HEK293 (cell line): ENCODE results near the gene DNAI1.

Experiments used
- CTCF ChIA-PET: fragments of 350-600 bp; formaldehyde crosslinking; extraction: SDS; loops from one replicate; lab custom pipeline; 2021; ENCODE audit warnings: antibody characterized with exemption; lab: Yijun Ruan, JAX
- POLR2A ChIA-PET: fragments of 300-600 bp; formaldehyde crosslinking; extraction: SDS; loops from one replicate; lab custom pipeline; 2020; ENCODE audit warnings: antibody characterized with exemption, inconsistent platforms; lab: Yijun Ruan, JAX
- H3K27ac ChIP-seq: fragments of 200-500 bp; sonication (Bioruptor generic); 2 replicates; pipeline ENCODE4 v1.5.1; 2014; ENCODE audit warnings: low read depth, low read length, control low read depth, inconsistent platforms; ENCODE audit errors: extremely low read depth
- H3K36me3 ChIP-seq, 2 experiments: fragments of 200-500 bp in 1 of 2; sonication (Bioruptor generic) in 1 of 2; 1 replicate in 1 of 2; 2 replicates in 1 of 2; pipeline ENCODE4 v1.5.1; 2014 to 2017; ENCODE audit warnings: inconsistent platforms in 2 of 2, low read length in 2 of 2; ENCODE audit not compliant: control insufficient read depth in 2 of 2, insufficient read depth in 1 of 2
- H3K4me1 ChIP-seq: fragments of 200-500 bp; sonication (Bioruptor generic); 2 replicates; pipeline ENCODE4 v1.5.1; 2014; ENCODE audit warnings: mild to moderate bottlenecking, low read length, inconsistent platforms; ENCODE audit not compliant: control insufficient read depth, insufficient read depth
- H3K4me3 ChIP-seq: 2 replicates; pipeline ENCODE4 v1.5.1; 2011; ENCODE audit warnings: low read depth, mild to moderate bottlenecking, control low read depth, low read length, moderate library complexity
- H3K9me3 ChIP-seq: fragments of 200-500 bp; sonication (Bioruptor generic); 2 replicates; pipeline ENCODE4 v1.5.1; 2014; ENCODE audit warnings: low read depth, low read length, inconsistent platforms; ENCODE audit not compliant: control insufficient read depth, insufficient read depth
- HOXD13 ChIP-seq: sonication (generic); formaldehyde crosslinking; IDR thresholded peaks from 2 replicates; pipeline ENCODE4 v1.8.0; 2022; ENCODE audit warnings: missing genetic modification reagents, borderline replicate concordance
- ZBTB21 ChIP-seq: fragments of 450-650 bp; formaldehyde crosslinking; IDR thresholded peaks from 2 replicates; pipeline ENCODE4 v1.5.1; 2017; ENCODE audit warnings: missing biosample characterization, missing genetic modification characterization
- ZEB2 ChIP-seq: fragments of 450-650 bp; formaldehyde crosslinking; IDR thresholded peaks from 2 replicates; pipeline ENCODE4 v1.5.1; 2016; ENCODE audit warnings: missing biosample characterization, missing genetic modification characterization
- ZFP3 ChIP-seq: fragments of 450-650 bp; formaldehyde crosslinking; IDR thresholded peaks from 2 replicates; pipeline ENCODE4 v1.5.1; 2016; ENCODE audit warnings: low read depth, missing biosample characterization, missing genetic modification characterization
- ZNF174 ChIP-seq: fragments of 450-650 bp; formaldehyde crosslinking; IDR thresholded peaks from 2 replicates; pipeline ENCODE4 v1.5.0; 2017; ENCODE audit warnings: missing biosample characterization, mild to moderate bottlenecking, missing genetic modification characterization
- ZNF214 ChIP-seq: fragments of 450-650 bp; formaldehyde crosslinking; IDR thresholded peaks from 2 replicates; pipeline ENCODE4 v1.5.1; 2017; ENCODE audit warnings: missing biosample characterization, mild to moderate bottlenecking, missing genetic modification characterization, borderline replicate concordance
- ZNF510 ChIP-seq: fragments of 450-650 bp; formaldehyde crosslinking; IDR thresholded peaks from 2 replicates; pipeline ENCODE4 v1.5.1; 2018; ENCODE audit warnings: mild to moderate bottlenecking, missing genetic modification characterization, missing biosample characterization; ENCODE audit not compliant: insufficient replicate concordance
- ZNF514 ChIP-seq: fragments of 450-650 bp; formaldehyde crosslinking; IDR thresholded peaks from 2 replicates; pipeline ENCODE4 v1.5.1; 2016; ENCODE audit warnings: missing biosample characterization, missing genetic modification characterization
- ZNF529 ChIP-seq: fragments of 450-650 bp; formaldehyde crosslinking; IDR thresholded peaks from 2 replicates; pipeline ENCODE4 v1.5.1; 2017; ENCODE audit warnings: missing genetic modification characterization, missing biosample characterization; ENCODE audit not compliant: insufficient replicate concordance
- ZNF544 ChIP-seq: fragments of 450-650 bp; formaldehyde crosslinking; IDR thresholded peaks from 2 replicates; pipeline ENCODE4 v1.5.0; 2017; ENCODE audit warnings: missing biosample characterization, missing genetic modification characterization
- ZNF621 ChIP-seq: fragments of 450-650 bp; formaldehyde crosslinking; IDR thresholded peaks from 2 replicates; pipeline ENCODE4 v1.5.1; 2017; ENCODE audit warnings: missing biosample characterization, missing genetic modification characterization
- ZNF830 ChIP-seq: fragments of 450-650 bp; IDR thresholded peaks from 2 replicates; pipeline ENCODE4 v1.5.0; 2018; ENCODE audit warnings: missing biosample characterization, missing genetic modification characterization, low read depth, mild to moderate bottlenecking, moderate library complexity
- ZXDB ChIP-seq: fragments of 450-650 bp; formaldehyde crosslinking; IDR thresholded peaks from 2 replicates; pipeline ENCODE4 v1.5.1; 2016; ENCODE audit warnings: missing biosample characterization, missing genetic modification characterization
- TF ChIP-seq, protein P1 (sequence below): fragments of 450-650 bp; formaldehyde crosslinking; IDR thresholded peaks from 2 replicates; pipeline ENCODE4 v1.5.1; 2016; ENCODE audit warnings: missing biosample characterization, missing genetic modification characterization
- TF ChIP-seq, protein P2 (sequence below): fragments of 450-650 bp; formaldehyde crosslinking; IDR thresholded peaks from 2 replicates; pipeline ENCODE4 v1.5.1; 2016; ENCODE audit warnings: missing biosample characterization, missing genetic modification characterization
- TF ChIP-seq, protein P3 (sequence below): fragments of 450-650 bp; formaldehyde crosslinking; IDR thresholded peaks from 2 replicates; pipeline ENCODE4 v1.5.1; 2016; ENCODE audit warnings: missing biosample characterization, missing genetic modification characterization
- TF ChIP-seq, protein P4 (sequence below): fragments of 450-650 bp; formaldehyde crosslinking; IDR thresholded peaks from 2 replicates; pipeline ENCODE4 v1.5.1; 2016; ENCODE audit warnings: missing biosample characterization, missing genetic modification characterization

Gene DNAI1

DNA sequence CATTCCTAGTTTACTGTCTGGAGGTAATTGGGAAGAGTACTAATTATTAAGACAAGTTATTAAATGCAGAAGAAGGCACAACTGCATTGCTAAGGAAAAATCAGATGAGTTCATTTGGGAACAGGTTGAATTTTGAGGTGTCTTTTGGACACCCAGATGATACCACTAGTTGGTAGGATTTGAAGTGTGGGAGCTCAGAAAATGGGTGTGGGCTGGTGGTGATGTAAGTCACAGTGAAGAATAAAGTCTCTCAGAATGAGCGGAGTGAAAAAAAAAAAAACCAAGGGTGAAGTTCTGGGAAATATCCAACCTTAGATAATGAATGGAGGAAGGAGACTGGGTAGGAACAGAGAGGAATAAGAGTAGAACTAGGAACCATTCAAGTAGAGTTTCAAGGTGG lies 46.3 kb upstream of the DNAI1 start:
- Histone ChIP-seq H3K4me1 (no peaks in the 10 kb centered on the region), H3K9me3 (no peaks in the 10 kb centered on the region), H3K4me3 (no peak overlapping the region), H3K36me3 (no peaks in the 10 kb centered on the region; a peak in 1 of 3 replicates), H3K27ac (no peak overlapping the region)
- CTCF ChIA-PET: interaction anchor here (0.7 to 6.2 kb wide), 4 partner anchors 8 to 193 kb away, joined by 4 to 57 read pairs (median 5); no protein-coding TSS in a partner anchor
- no peak for TF ChIP-seq HOXD13 (CRISPR knock-in tag)
- POLR2A ChIA-PET: no interaction called here

DNA sequence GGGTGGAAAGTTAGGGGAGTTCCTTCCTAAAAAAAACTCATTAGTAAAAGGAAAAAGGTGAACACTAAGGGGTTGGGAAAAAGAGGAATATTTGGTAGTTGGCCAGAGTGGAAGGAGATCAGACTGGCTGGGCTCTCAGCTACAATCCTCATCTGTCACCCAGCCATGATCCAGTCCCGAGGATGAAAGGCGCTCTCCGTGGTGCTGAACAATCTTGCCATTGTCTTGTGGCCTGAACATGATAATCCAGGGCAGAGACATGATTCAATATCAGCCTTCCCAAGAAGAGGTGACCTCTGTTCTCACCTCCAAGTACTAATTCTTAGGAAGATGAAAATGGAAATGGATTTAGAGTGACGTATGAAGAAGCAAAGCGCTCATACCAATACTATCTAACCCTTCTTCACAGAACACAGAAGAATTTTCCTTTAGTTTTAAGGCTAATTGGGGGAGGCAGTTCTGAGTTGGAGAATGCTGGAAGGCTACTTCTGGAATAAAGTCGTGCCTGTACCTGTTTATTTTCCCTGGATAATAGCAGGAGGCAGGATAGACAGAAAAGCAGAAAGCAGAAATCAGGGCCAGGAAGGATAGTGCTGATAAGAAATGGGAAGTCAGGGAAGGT lies 45.3 kb upstream of the DNAI1 start:
- CTCF ChIA-PET: interaction anchor here (0.5 to 6.2 kb wide), 6 partner anchors 9 to 192 kb away, joined by 3 to 57 read pairs (median 4); no protein-coding TSS in a partner anchor

DNA sequence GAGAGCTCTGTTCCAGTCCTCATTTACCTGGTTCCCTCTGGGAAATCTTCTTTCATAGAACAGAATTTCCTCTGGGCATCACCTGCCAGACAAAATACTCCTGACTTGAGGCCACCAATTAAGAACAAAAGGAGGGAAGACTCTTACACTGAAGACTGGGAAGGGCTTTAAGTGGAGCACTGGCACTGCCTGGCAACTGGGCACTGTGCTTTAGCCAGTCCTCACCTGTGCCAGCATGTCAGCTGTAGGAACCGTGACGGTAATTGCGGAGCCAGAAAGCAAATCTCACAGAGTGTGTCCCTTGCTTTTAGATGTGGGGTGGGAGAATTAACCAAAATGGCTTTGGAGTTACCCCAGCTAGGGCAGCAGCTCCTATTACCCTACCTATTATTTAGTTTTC lies 40.9 kb upstream of the DNAI1 start:
- Histone ChIP-seq H3K36me3 (no peaks in the 10 kb centered on the region; a peak in 1 of 3 replicates), H3K4me3 (no peak overlapping the region), H3K9me3 (no peaks in the 10 kb centered on the region), H3K27ac (no peak overlapping the region), H3K4me1 (no peaks in the 10 kb centered on the region)
- ChIA-PET CTCF (interaction anchor here (0.7 to 6.2 kb wide), 5 partner anchors 11 to 262 kb away, joined by 3 to 57 read pairs (median 4); no protein-coding TSS in a partner anchor), POLR2A (no interaction called here)
- TF ChIP-seq, protein P1, sequence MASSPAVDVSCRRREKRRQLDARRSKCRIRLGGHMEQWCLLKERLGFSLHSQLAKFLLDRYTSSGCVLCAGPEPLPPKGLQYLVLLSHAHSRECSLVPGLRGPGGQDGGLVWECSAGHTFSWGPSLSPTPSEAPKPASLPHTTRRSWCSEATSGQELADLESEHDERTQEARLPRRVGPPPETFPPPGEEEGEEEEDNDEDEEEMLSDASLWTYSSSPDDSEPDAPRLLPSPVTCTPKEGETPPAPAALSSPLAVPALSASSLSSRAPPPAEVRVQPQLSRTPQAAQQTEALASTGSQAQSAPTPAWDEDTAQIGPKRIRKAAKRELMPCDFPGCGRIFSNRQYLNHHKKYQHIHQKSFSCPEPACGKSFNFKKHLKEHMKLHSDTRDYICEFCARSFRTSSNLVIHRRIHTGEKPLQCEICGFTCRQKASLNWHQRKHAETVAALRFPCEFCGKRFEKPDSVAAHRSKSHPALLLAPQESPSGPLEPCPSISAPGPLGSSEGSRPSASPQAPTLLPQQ (tag by site-specific recombination): no peak
- TF ChIP-seq ZNF621 (tag by site-specific recombination) (no peak), ZNF529 (tag by site-specific recombination) (no peak), ZFP3 (tag by site-specific recombination) (no peak), ZNF214 (tag by site-specific recombination) (no peak), ZBTB21 (tag by site-specific recombination) (no peak), ZEB2 (tag by site-specific recombination) (no peak), ZNF830 (tag by site-specific recombination) (no peak), ZNF514 (tag by site-specific recombination) (no peak), ZNF174 (no peak), ZNF544 (tag by site-specific recombination) (no peak), ZNF510 (no peak), ZXDB (no peak)
- TF ChIP-seq, protein P2, sequence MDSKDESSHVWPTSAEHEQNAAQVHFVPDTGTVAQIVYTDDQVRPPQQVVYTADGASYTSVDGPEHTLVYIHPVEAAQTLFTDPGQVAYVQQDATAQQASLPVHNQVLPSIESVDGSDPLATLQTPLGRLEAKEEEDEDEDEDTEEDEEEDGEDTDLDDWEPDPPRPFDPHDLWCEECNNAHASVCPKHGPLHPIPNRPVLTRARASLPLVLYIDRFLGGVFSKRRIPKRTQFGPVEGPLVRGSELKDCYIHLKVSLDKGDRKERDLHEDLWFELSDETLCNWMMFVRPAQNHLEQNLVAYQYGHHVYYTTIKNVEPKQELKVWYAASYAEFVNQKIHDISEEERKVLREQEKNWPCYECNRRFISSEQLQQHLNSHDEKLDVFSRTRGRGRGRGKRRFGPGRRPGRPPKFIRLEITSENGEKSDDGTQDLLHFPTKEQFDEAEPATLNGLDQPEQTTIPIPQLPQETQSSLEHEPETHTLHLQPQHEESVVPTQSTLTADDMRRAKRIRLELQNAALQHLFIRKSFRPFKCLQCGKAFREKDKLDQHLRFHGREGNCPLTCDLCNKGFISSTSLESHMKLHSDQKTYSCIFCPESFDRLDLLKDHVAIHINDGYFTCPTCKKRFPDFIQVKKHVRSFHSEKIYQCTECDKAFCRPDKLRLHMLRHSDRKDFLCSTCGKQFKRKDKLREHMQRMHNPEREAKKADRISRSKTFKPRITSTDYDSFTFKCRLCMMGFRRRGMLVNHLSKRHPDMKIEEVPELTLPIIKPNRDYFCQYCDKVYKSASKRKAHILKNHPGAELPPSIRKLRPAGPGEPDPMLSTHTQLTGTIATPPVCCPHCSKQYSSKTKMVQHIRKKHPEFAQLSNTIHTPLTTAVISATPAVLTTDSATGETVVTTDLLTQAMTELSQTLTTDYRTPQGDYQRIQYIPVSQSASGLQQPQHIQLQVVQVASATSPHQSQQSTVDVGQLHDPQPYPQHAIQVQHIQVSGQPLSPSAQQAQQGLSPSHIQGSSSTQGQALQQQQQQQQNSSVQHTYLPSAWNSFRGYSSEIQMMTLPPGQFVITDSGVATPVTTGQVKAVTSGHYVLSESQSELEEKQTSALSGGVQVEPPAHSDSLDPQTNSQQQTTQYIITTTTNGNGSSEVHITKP (tag by site-specific recombination): no peak

More for the DNA sequence above, 45.3 kb upstream of the DNAI1 start:
- Histone ChIP-seq H3K36me3 (no peaks in the 10 kb centered on the region; a peak in 1 of 3 replicates), H3K4me1 (no peaks in the 10 kb centered on the region), H3K9me3 (no peaks in the 10 kb centered on the region), H3K4me3 (no peak overlapping the region), H3K27ac (no peak overlapping the region)
- POLR2A ChIA-PET: interaction anchor here (0.5 to 0.7 kb wide), 2 partner anchors 116 to 158 kb away, joined by 3 read pairs; no protein-coding TSS in a partner anchor
- TF ChIP-seq, protein P3, sequence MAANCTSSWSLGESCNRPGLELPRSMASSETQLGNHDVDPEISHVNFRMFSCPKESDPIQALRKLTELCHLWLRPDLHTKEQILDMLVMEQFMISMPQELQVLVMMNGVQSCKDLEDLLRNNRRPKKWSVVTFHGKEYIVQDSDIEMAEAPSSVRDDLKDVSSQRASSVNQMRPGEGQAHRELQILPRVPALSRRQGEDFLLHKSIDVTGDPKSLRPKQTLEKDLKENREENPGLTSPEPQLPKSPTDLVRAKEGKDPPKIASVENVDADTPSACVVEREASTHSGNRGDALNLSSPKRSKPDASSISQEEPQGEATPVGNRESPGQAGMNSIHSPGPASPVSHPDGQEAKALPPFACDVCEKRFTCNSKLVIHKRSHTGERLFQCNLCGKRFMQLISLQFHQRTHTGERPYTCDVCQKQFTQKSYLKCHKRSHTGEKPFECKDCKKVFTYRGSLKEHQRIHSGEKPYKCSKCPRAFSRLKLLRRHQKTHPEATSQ: no peak
- TF ChIP-seq, protein P4, sequence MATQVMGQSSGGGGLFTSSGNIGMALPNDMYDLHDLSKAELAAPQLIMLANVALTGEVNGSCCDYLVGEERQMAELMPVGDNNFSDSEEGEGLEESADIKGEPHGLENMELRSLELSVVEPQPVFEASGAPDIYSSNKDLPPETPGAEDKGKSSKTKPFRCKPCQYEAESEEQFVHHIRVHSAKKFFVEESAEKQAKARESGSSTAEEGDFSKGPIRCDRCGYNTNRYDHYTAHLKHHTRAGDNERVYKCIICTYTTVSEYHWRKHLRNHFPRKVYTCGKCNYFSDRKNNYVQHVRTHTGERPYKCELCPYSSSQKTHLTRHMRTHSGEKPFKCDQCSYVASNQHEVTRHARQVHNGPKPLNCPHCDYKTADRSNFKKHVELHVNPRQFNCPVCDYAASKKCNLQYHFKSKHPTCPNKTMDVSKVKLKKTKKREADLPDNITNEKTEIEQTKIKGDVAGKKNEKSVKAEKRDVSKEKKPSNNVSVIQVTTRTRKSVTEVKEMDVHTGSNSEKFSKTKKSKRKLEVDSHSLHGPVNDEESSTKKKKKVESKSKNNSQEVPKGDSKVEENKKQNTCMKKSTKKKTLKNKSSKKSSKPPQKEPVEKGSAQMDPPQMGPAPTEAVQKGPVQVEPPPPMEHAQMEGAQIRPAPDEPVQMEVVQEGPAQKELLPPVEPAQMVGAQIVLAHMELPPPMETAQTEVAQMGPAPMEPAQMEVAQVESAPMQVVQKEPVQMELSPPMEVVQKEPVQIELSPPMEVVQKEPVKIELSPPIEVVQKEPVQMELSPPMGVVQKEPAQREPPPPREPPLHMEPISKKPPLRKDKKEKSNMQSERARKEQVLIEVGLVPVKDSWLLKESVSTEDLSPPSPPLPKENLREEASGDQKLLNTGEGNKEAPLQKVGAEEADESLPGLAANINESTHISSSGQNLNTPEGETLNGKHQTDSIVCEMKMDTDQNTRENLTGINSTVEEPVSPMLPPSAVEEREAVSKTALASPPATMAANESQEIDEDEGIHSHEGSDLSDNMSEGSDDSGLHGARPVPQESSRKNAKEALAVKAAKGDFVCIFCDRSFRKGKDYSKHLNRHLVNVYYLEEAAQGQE: peak; percentile 96
